ENCODE measurements around the gene FOXO3.

DNA sequence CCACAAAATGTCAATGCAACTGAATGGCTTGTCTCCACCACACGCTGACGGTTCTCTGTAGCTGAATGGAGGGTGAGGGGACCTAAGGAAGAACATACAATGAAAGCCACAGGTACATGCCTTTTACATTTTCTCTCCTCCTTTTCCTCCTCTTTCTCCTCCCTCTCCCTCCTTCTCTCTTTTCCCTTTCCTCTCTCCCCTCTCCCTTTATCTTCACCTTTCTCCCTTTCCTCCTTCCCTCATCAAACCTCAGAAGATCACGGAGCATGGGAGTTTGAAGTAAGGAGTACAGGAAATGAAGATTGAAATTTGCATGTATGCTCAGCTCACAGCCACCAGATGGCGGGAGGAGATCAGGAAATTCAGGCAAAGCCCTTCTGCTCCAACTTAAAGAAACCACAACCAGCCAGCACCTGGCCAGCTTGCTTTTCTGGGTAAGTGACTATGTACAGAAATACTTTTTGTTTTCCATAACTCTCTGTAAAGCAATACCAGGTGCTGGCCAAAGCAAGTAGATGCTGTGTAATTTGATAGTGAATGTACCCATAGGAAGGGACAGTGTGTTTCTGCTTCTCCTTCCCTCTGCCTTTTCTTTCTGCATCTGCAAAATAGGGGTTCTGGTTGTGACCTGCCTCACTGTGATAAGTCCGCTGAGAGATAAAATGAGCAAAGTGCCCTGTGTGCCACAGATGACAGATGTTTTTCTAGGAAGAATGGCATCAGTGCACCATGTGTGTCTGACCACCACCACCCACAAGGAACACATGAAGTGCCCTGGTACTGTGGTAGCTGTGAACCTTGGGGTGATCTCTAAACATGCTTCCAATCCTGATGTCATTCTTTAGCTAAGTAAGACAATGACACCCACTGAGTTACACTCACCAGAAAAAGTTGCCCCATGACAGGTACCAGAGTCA lies 18.6 kb upstream of the FOXO3 start:
- no peak for TF ChIP-seq POLR2A (IDR thresholded peaks at IDR 0.05)
- TF ChIP-seq, protein P1, sequence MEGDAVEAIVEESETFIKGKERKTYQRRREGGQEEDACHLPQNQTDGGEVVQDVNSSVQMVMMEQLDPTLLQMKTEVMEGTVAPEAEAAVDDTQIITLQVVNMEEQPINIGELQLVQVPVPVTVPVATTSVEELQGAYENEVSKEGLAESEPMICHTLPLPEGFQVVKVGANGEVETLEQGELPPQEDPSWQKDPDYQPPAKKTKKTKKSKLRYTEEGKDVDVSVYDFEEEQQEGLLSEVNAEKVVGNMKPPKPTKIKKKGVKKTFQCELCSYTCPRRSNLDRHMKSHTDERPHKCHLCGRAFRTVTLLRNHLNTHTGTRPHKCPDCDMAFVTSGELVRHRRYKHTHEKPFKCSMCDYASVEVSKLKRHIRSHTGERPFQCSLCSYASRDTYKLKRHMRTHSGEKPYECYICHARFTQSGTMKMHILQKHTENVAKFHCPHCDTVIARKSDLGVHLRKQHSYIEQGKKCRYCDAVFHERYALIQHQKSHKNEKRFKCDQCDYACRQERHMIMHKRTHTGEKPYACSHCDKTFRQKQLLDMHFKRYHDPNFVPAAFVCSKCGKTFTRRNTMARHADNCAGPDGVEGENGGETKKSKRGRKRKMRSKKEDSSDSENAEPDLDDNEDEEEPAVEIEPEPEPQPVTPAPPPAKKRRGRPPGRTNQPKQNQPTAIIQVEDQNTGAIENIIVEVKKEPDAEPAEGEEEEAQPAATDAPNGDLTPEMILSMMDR (IDR thresholded peaks at IDR 0.05), result peak; percentile 73 to 94 (median 93)
- TF ChIP-seq POLR2AphosphoS5 (IDR thresholded peaks at IDR 0.05), result peak in 1 of 4 donors; percentile 6
